Cardiac septum (tissue), 1 donor: Measurements from ENCODE around the gene HCN2. TPM values are rescaled to one million over a fixed set of nuclear protein-coding genes. Genes with fewer than 3 reads are reported as not detected.
"Not testable (repeated sequence)": the region's sequence is repeated elsewhere in the genome, so short reads cannot be mapped to it uniquely, and the experiment has no call there.

Experiments used
- DNase-seq: peaks from one replicate; pipeline ENCODE4 v3.0.0-alpha.2; 2020; ENCODE audit warnings: low spot score
- intact Hi-C: fragments of 100-400 bp; cut with DNase I; formaldehyde crosslinking; loops from one replicate; pipeline ENCODE4 v1.14.0; 2022
- total RNA-seq: library from RNA; stranded (reverse); fragmentation: NEBNext Ultra II Directional; extraction: Animal tissue kit (Norgen Biotek cat#: 25700); gene quantifications from one replicate; pipeline ENCODE4 v1.2.1, GENCODE V29; 2021
- donor health status: DM: no; HTN: no; CAD: no.

The HCN2 gene
- total RNA-seq, 1 donor from 2014 or later = 12.0 TPM

DNA sequence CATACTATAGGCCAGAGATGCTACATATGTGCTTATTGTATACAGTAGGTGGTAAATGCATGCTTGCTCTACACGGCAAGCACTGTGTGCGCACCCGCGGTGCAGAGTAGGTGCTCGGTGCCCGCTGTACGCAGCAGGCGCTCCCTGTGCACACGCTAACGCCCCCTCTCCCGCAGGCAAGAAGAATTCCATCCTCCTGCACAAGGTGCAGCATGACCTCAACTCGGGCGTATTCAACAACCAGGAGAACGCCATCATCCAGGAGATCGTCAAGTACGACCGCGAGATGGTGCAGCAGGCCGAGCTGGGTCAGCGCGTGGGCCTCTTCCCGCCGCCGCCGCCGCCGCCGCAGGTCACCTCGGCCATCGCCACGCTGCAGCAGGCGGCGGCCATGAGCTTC, 25.9 kb downstream of the HCN2 start:
- no peak for DNase-seq
- intact Hi-C loops = no loop called here

DNA sequence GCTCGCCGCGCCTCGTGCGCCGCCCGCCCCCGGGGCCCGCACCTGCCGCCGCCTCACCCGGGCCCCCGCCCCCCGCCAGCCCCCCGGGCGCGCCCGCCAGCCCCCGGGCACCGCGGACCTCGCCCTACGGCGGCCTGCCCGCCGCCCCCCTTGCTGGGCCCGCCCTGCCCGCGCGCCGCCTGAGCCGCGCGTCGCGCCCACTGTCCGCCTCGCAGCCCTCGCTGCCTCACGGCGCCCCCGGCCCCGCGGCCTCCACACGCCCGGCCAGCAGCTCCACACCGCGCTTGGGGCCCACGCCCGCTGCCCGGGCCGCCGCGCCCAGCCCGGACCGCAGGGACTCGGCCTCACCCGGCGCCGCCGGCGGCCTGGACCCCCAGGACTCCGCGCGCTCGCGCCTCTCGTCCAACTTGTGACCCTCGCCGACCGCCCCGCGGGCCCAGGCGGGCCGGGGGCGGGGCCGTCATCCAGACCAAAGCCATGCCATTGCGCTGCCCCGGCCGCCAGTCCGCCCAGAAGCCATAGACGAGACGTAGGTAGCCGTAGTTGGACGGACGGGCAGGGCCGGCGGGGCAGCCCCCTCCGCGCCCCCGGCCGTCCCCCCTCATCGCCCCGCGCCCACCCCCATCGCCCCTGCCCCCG, 26.5 kb downstream of the HCN2 start:
- intact Hi-C loops = no loop called here
- DNase-seq = no peak

DNA sequence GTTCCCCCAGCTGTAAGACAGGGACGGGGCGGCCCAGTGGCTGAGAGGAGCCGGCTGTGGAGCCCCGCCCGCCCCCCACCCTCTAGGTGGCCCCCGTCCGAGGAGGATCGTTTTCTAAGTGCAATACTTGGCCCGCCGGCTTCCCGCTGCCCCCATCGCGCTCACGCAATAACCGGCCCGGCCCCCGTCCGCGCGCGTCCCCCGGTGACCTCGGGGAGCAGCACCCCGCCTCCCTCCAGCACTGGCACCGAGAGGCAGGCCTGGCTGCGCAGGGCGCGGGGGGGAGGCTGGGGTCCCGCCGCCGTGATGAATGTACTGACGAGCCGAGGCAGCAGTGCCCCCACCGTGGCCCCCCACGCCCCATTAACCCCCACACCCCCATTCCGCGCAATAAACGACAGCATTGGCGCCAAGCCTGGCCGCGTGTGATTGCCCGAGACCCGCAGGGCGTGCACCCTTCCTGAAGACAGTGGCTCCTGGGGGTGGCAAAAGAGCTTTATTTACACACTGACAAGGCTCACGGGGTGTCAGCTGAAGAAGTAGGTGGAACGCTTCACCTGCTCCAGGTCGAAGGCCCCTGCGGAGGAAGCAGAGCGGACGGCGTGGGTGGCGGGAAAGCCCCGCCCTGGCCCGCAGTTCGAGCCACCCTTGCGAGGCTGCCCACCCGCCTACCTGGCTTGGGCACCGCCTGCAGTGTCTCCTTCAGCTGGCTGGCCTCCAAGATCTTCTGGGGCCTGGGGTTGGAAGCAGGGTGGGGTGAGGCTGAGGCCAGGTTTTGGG, 27.3 kb downstream of the HCN2 start:
- intact Hi-C loops = no loop called here
- DNase-seq = no peak

DNA sequence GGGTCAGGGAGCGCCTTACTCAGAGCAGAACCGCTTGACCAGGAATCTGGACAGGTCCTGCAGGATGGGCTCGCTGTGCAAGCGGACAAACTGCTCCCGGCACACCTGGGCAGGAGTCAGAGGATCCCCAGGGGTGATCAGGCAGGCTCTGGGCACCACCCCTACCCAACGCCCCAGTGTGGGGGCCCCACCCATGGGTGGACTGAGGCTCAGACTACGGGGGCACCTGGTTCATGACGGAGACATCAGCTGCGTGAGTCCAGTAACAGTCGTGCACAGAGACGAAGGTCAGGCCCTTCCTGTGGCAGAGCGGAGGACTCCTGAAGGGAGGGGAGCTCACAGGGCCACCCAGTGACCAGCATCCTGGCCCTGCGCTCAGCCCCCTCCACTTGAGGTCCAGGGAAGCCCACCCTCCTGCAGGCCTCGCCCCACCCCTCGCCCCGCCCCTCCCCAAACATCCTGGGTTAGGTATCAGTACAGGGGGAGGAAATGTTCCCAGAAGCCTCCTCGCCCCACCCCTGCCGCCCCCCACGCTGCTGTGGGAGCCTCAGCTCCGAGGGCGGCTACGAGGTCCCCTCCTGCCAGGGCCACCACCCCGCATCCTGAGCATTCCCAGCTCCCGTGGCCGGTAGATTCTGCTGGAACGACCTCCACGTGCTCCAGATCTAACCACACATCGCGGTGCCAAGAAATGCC, 28.0 kb downstream of the HCN2 start:
- intact Hi-C loops = no loop called here
- DNase-seq = no peak

DNA sequence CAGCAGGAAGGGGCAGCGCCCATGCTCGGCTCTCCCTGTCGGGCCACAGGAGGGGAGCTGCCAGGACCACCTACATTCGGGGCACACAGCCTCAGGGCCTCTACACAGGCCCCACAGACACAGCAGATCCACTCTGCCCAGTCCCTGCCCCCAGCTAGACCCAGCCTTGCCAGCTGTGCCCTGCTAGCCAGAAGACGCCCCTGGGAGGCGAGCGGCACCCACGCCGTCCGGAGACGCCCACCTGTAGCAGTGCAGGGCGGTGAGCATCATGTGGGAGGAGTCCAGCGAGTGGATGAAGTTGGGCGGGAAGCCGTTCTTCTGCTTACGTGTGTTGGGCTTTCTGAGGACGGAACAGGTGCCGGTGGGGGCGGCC, 28.6 kb downstream of the HCN2 start:
- intact Hi-C loops = no loop called here

DNA sequence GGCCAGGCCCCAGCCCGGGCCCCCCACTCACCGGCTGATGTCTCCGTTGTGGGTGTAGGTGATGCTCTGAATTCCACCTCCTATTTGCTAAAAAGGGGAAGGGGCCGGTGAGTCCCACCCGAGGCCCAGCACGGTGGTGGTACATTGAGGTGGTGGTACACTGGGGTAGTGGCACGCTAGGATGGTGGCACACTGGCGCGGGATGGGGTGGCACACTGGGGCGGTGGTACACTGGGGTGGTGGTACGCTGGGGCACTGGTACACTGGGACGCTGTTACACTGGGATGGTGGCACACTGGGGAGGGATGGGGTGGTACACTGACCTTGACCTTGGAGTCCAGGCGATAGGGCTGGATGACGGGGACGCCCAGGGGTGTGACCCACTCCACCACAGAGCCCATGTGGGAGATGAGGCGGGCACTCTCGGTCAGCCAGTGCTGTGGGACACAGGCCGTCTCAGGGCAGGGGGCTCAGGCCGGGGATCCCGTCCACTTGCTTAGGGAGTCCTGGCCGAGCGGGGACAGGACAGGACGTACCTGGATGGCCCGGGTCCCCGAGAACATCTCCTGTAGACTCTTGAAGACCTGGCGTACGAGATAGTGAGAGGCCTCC, 29.1 kb downstream of the HCN2 start:
- intact Hi-C loops = no loop called here
- DNase-seq = no peak

More for the DNA sequence above, 28.6 kb downstream of the HCN2 start:
- DNase-seq = no peak

DNA sequence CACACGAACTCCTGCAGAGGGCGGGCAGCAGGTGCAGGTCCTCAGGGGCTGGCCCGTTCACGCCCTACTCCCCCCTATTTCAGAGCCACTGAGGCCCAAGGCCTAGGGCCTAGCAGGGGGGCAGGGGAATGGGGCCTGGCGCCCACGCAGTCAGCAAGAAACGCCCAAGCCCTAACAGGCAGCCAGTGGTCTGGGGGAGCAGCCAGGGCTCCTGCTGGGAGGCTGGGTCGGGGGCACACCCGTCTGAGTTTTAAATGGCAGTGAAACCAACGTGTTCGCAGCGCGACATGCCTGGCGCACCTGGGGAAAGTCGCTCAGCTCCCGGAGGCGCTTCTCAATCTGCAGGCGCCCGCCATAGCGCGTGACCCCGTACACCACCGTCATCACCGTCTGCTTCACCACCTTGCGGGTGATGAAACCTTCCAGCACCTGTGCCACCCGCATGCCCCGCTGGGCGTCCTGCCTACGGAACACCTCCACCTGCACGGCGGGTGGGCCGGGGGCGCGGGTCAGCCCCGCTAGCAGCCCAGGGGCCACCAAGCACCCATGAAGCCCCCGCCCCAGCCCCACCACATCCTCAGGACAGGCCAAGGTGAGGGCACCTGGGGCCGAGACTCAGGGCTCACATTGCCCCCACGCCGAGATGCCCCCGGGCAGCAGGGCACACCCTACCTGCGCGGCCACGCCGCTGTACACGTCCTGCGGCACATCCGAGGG, 29.8 kb downstream of the HCN2 start:
- intact Hi-C loops = no loop called here
- no peak for DNase-seq

DNA sequence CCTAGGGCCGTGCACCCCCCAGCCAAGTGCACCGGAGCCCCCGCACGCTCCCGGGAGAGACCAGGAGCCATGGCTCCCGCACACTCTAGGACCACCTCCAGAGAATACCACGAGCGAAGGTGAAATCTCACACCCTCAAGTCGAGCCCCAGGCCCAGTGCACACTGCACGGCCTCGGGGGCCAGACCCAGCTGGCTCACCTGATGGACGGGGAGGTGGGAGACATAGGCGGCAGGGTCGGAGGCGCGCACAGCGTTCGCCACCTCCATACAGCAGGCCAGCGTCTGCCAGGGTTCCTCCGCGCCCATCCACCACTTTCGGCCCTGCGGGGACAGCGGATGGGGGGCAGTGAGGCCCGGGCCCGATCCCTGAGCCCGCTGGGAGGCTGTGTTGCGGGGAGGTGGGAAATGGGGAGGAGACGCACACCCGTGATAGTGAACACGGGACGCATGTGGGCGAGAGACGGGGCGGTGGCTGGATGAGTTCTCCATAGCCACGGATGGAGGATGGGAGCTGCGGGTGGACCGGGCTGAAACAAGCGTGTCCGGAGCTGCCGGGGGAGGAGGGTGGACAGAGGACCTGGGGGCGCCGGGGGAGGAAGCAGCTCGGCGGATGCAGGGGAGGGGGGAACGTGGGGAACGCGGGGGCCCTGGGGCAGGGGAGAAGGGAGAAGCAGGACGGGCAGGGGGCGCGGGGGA, 30.6 kb downstream of the HCN2 start:
- intact Hi-C loops = no loop called here
- no peak for DNase-seq

DNA sequence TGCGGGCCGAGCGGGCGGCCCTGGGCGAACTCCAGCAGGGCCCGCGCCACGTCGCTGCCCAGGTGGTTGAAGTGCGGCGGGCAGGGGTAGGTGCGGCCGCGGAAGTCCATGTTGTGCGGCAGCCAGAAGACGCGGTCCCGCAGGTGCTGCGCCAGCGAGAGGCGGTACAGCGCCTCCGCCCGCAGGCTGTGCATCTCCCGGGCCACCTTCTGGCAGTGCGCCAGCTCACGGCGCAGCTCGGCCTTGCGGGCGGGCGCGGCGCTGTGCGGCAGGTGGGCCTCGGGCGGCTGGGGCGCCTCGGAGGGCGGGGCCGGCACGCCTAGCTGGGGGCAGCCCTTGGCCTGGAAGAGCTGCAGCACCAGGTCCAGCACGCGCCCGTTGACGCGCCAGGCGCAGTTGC, 31.5 kb downstream of the HCN2 start:
- intact Hi-C loops, DNase-seq: not testable (repeated sequence)

DNA sequence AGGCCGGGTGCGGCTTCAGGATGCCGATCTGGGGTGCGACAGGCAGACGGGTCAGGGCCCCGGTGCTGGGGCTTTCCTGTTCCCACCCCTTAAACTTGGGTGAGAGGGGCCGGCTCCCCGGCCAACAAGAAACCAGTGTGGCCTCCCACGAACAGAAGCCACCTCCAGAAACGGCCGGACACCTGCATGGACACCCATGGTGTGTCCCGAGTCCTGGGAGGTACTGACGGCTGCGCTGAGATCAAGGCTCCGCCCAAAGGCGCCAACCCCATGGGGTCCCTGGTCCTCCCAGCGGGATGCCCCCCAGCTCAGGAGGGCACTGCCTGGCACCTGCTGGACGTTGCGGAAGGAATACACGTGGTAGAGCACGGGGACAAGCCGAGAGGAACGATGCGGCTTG, 32.1 kb downstream of the HCN2 start:
- no peak for DNase-seq

DNA sequence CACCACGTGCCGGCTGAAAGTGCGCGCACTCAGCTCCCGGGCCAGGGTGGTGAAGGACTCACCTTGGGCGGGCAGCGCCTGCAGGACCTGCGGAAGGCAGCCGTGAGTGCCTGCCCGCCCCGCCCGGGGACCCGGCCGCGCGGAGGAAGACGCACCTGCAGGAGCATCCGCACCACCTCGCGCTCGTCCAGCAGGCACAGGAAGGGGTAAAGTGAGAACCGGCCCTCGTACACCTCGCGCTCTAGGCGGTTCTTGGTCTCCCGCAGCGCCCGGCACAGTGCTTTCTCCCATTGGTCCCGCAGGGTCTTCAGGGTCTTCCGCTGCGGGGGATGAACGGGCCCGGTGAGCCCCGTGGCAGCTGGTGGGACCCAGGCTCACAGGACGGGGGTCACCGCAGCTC, 33.0 kb downstream of the HCN2 start:
- no peak for DNase-seq
- intact Hi-C loops = no loop called here

More for the DNA sequence above, 32.1 kb downstream of the HCN2 start:
- intact Hi-C loops = no loop called here

DNA sequence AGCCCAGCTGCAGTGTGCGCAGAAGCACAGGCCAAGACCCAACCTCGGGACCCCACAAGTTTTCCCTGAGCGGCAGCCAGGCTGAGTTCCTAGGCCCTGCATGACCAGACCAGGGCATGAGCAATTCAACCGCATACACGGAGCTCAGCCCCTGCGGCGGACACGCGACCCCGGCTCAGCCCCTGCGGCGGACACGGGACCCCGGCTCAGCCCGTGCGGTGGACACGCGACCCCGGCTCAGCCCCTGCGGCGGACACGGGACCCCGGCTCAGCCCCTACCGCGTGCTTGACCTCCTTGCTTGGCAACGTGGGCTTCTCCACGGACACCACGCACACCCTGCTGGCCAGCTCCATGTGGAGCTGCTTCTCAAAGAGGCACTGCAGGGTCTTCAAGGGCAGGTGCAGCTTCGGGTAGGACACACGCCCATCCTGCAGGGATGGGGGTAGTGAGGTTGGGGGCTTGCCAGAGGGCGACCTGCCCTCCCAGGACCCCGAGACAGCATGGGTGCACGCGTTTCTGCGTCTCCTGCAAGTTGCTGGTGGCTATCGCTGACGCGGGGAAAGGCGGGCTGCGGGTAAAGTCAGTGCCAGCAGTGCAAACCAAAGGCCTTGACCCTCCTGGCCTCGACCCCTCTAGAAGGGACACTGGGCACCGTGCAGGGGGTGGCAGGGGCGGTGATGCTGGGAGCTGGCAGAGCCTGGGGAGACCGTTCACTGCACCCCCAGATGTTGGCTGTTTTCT, 33.7 kb downstream of the HCN2 start:
- no peak for DNase-seq
- intact Hi-C loops = no loop called here

DNA sequence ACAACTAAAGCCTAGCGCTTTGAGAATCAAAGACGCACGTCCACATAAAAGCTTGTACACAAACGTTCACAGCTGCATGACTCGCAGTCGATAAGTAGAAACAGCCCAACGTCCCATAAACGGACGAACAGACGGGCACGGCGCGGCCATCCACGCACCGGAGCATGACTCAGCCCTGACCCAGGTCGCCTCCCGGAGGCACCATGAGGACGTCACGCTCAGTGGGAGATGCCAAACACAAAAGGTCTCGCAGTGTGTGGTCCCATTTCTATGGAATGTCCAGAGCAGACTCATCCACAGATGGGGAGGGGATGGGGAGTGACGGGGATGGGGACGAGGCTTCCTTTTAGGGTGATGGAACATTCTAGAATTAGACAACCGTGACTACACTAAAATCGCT, 34.3 kb downstream of the HCN2 start:
- intact Hi-C loops = no loop called here

DNA sequence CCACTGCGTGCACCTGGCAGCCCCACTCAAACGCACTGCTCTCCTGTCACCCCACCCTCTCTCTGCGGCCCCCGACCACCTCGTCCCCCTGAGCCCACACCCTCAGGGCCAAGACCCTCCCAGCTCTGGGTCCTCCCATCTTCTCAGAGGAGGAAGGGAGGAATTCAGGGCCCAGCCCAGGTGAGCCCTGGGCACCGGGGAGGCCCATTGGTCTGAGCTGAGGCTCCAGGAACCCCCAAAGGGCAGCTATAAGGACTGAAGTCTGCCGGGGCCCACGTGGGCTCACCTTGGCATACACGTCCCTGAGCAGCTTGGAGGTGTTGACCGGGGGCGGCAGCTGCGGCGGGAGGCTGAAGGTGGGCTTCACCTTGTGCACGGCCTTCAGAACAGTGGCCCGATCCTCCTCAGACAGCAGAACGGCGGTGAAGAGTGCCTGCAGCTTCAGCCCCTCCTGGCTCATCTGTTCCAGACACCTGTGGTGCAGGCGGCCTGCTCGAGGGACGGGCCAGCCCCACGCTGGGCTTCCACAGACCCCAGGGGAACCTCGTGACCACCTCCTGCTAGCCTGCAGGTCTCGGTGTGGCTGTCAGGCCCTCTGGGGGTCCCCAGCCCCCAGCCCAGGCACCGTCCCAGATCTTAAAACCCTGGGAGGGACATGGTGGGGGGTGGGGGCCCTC, 34.9 kb downstream of the HCN2 start:
- no peak for DNase-seq
- intact Hi-C loops = no loop called here

More for the DNA sequence above, 34.3 kb downstream of the HCN2 start:
- DNase-seq = no peak

DNA sequence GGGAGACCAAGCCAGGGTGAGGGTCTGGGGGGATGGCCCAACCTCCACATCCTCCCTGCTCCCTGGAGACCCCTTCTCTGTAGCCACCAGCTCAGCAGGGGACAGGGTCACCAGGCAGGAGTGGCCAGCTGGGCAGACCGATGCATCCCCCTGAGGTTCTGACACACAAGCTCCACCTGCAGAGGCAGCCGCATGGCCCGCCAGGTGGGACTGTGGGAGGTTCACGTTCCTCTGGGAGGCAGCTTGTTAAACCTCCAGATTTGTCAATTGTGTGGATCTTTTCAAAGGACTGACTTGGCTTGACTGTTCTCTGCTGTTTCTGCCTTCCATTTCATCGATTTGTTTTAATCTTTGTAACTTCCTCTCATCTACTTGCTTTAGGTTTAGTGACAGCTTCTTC, 35.6 kb downstream of the HCN2 start:
- intact Hi-C loops = no loop called here
- DNase-seq = no peak

DNA sequence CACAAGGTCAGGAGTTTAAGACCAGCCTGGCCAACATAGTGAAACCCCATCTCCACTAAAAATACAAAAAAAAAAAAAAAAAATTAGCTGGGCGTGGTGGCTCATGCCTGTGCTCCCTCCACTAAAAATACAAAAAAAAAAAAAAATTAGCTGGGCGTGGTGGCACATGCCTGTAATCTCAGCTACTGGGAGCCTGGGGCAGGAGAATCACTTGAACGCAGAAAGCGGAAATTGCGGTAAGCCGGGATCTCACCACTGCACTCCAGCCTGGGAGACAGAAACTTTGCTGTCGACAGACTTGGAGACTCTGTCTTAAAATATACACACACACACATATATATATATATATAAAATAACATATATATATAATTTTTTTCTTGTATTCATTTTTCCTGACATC, 36.9 kb downstream of the HCN2 start:
- intact Hi-C loops, DNase-seq: not testable (repeated sequence)

DNA sequence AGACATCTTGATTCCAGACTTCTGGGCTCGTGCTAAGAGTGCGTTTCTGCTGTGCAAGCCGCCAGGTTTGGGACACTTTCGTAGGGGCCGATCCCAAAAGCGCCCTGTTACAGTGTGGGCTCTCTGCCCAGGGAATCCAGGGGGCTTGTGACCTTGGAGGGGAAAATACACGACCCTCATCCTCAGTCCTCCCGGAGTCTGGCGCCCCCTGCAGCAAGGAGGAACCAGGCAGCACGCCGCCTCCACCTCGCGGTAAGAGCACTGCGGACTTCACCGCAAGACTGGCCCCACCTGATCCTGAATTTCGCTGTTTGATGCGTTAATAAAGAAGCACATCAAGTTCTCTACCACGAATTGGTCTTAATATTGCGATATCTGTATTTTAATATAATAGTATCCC, 38.5 kb downstream of the HCN2 start:
- no peak for DNase-seq
- intact Hi-C loops = no loop called here

DNA sequence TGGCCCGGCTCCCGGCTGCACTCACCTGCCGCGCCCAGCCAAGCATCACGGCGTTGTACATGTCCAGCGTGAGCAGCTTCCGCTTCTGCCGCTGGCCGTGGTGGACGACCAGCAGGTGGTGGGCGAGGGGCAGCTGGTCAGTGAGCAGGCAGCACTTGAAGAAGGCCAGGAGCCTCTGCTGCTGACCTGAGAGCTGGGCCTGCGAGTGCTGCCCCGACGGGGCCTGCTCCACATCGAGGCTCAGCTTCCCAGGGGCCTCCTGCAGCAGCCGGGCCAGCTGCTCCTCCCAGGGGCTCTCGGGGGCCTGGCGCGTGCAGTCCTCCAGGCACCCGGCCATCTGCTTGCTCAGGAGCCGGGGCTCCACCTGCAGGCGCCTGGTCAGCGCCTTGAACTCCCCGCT, 39.8 kb downstream of the HCN2 start:
- intact Hi-C loops, DNase-seq: not testable (repeated sequence)
